Tibial nerve (tissue), 3 donors: ENCODE data around the gene RMND5B.

Source experiments
- POLR2A ChIP-seq, 2 donors: fragments of 450-650 bp; IDR thresholded peaks; one replicate each; pipeline ENCODE4 v1.6.1; 2017; ENCODE audit warnings: antibody characterized with exemption in 2 of 2, mild to moderate bottlenecking in 2 of 2, moderate library complexity in 2 of 2
- TF ChIP-seq, protein P1 (sequence below), 5 experiments: fragments of 200-600 bp in 3 of 5; fragments of 450-650 bp in 2 of 5; sonication (generic) in 3 of 5; IDR thresholded peaks; one replicate each; pipeline ENCODE4 v1.5.1; 2016 to 2019; ENCODE audit warnings: antibody characterized with exemption in 5 of 5, mild to moderate bottlenecking in 3 of 5, moderate library complexity in 2 of 5

DNA sequence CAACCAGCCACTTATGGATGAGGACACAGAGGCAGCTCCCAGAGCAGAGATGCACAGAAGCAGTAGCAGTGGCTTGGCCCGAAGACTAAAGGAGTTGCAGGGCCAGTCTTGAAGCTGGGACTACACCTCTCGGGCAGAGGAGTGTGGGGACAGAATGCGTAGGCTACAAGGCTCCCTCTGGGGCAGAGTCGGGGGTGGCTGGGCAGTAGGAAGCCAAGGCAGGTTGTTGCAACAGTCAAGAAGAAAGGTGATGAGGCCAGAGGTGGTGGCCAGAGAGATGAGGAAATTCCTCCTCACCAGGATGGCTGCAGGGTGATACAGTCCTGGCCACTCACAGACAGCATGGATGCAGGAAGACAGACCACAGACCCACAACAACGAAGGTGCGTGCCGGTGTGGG is 22.4 kb upstream of the RMND5B start:
- TF ChIP-seq, protein P1, sequence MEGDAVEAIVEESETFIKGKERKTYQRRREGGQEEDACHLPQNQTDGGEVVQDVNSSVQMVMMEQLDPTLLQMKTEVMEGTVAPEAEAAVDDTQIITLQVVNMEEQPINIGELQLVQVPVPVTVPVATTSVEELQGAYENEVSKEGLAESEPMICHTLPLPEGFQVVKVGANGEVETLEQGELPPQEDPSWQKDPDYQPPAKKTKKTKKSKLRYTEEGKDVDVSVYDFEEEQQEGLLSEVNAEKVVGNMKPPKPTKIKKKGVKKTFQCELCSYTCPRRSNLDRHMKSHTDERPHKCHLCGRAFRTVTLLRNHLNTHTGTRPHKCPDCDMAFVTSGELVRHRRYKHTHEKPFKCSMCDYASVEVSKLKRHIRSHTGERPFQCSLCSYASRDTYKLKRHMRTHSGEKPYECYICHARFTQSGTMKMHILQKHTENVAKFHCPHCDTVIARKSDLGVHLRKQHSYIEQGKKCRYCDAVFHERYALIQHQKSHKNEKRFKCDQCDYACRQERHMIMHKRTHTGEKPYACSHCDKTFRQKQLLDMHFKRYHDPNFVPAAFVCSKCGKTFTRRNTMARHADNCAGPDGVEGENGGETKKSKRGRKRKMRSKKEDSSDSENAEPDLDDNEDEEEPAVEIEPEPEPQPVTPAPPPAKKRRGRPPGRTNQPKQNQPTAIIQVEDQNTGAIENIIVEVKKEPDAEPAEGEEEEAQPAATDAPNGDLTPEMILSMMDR (IDR thresholded peaks at IDR 0.05): no peak
- no peak for TF ChIP-seq POLR2A (IDR thresholded peaks at IDR 0.05)
